GM18498 (cell line): ENCODE results near the gene PRKCE.

Source experiments
- ATAC-seq: cut with Tn5 transposase; IDR thresholded peaks from one replicate; pipeline ENCODE4 v1.9.1; 2021; ENCODE audit warnings: mild to moderate bottlenecking, moderate library complexity; ENCODE audit not compliant: unreplicated experiment

PRKCE gene

GRCh38 chr2:46003903-46004473, 352.5 kb downstream of the PRKCE start:
- ATAC-seq = no peak

- no peak for ATAC-seq
Observed at GRCh38 chr2:46006473-46007025, 355.1 kb downstream of the PRKCE start.

- ATAC-seq = no peak
Observed at GRCh38 chr2:46007412-46007811, 355.9 kb downstream of the PRKCE start.

- no peak for ATAC-seq
Observed at GRCh38 chr2:46008091-46008870, 356.8 kb downstream of the PRKCE start.

GRCh38 chr2:46009315-46009714, 357.8 kb downstream of the PRKCE start:
- ATAC-seq = no peak

GRCh38 chr2:46009772-46010171, 358.3 kb downstream of the PRKCE start:
- no peak for ATAC-seq

GRCh38 chr2:46010223-46010924, 358.9 kb downstream of the PRKCE start:
- ATAC-seq = no peak

- no peak for ATAC-seq
Observed at GRCh38 chr2:46010925-46011490, 359.5 kb downstream of the PRKCE start.

- no peak for ATAC-seq
Observed at GRCh38 chr2:46012618-46013240, 361.3 kb downstream of the PRKCE start.

- no peak for ATAC-seq
Observed at GRCh38 chr2:46013726-46014125, 362.3 kb downstream of the PRKCE start.

GRCh38 chr2:46014911-46015654, 363.6 kb downstream of the PRKCE start:
- no peak for ATAC-seq

GRCh38 chr2:46015671-46016070, 364.2 kb downstream of the PRKCE start:
- ATAC-seq = no peak

GRCh38 chr2:46016091-46016490, 364.6 kb downstream of the PRKCE start:
- ATAC-seq = no peak

- ATAC-seq = no peak
Observed at GRCh38 chr2:46018773-46019591, 367.5 kb downstream of the PRKCE start.

GRCh38 chr2:46020416-46020815, 368.9 kb downstream of the PRKCE start:
- ATAC-seq = no peak

- ATAC-seq = no peak
Observed at GRCh38 chr2:46023165-46023854, 371.8 kb downstream of the PRKCE start.

GRCh38 chr2:46024146-46024779, 372.8 kb downstream of the PRKCE start:
- ATAC-seq = no peak

GRCh38 chr2:46025081-46025480, 373.6 kb downstream of the PRKCE start:
- no peak for ATAC-seq
